Body of pancreas (tissue), 4 donors: Measurements from ENCODE around the gene AGBL3. TPM values are rescaled to one million over a fixed set of nuclear protein-coding genes. Genes with fewer than 3 reads are reported as not detected.

Experiments used
- ATAC-seq: fragments of 150-250 bp; one replicate; pipeline ENCODE4 v1.9.1; 2016
- DNase-seq, 4 donors: peaks; one replicate each; pipeline ENCODE4 v3.0.0-alpha.2; 2019
- H3K27ac ChIP-seq, 4 donors: fragments of 200-600 bp; sonication (generic); 1 replicate in 3 of 4; 2 replicates in 1 of 4; pipeline versions ENCODE4 v1.5.1 to v1.6.1; 2016 to 2019; ENCODE audit warnings: mild to moderate bottlenecking in 1 of 4, mixed read lengths in 1 of 4, moderate library complexity in 1 of 4
- H3K27me3 ChIP-seq, 2 donors: fragments of 200-600 bp; sonication (generic); one replicate each; pipeline ENCODE4 v1.6.0; 2016; ENCODE audit warnings: mild to moderate bottlenecking in 1 of 2
- H3K36me3 ChIP-seq, 2 donors: fragments of 200-600 bp; sonication (generic); replicated peaks in 1 of 2; 2 replicates each; pipeline ENCODE4 v1.5.1; 2016; ENCODE audit warnings: low read depth in 2 of 2; ENCODE audit not compliant: insufficient read depth in 1 of 2
- H3K4me1 ChIP-seq: fragments of 200-600 bp; sonication (generic); one replicate; pipeline ENCODE4 v1.6.0; 2016
- H3K4me3 ChIP-seq, 2 donors: fragments of 200-600 bp; sonication (generic); 1 replicate in 1 of 2; 2 replicates in 1 of 2; pipeline ENCODE4 v1.5.1; 2016 to 2019
- H3K9me3 ChIP-seq, 3 donors: fragments of 200-600 bp; sonication (generic); 1 replicate in 2 of 3; 2 replicates in 1 of 3; pipeline ENCODE4 v1.5.1; 2016
- CTCF ChIP-seq, 7 experiments: fragments of 450-650 bp in 4 of 7; fragments of 200-600 bp in 3 of 7; sonication (generic) in 3 of 7; IDR thresholded peaks; one replicate each; pipeline ENCODE4 v1.5.1; 2016 to 2019; ENCODE audit warnings: antibody characterized with exemption in 7 of 7
- POLR2A ChIP-seq, 3 donors: fragments of 450-650 bp; IDR thresholded peaks; one replicate each; pipeline ENCODE4 v1.6.1; 2016; ENCODE audit warnings: antibody characterized with exemption in 3 of 3, mild to moderate bottlenecking in 2 of 3
- WGBS, 2 donors: methylation state at CpG; one replicate each; pipeline ENCODE4 v1.1.5; 2017; 5-methylcytosine and 5-hydroxymethylcytosine counted together
- intact Hi-C: fragments of 100-400 bp; cut with DNase I; formaldehyde crosslinking; loops from one replicate; pipeline ENCODE4 v1.15.1; 2023
- total RNA-seq, 2 donors: library from RNA; depleted of rRNA; stranded (reverse); fragments of >200 nt; gene quantifications; one replicate each; pipeline ENCODE4 v1.1.0, GENCODE V29; 2016

Gene AGBL3
- total RNA-seq, 2 donors from 2014 or later, result 0.33 to 2.6 TPM

GRCh38 chr7:135160858-135161653 lies 174.7 kb downstream of the AGBL3 start:
- Histone ChIP-seq H3K27ac (peak overlapping the region in 3 of 4 donors; percentile 17 to 66 (median 62)), H3K27me3 (no peaks in the 10 kb centered on the region), H3K4me3 (no peak overlapping the region), H3K9me3 (no peaks in the 10 kb centered on the region), H3K36me3 (no peaks in the 10 kb centered on the region), H3K4me1 (peaks cover 23% of the 10 kb centered on the region)
- WGBS, 2 donors, result 46 to 60% methylated on average over 9 of the region's 9 CpGs
- ATAC-seq, result peak; percentile 26
- peak in 1 of 4 donors; percentile 13 for DNase-seq
- TF ChIP-seq CTCF (IDR thresholded peaks at IDR 0.05) (no peak), POLR2A (IDR thresholded peaks at IDR 0.05) (no peak)
- intact Hi-C loops, result loop anchor here (10.0 kb wide), 1 partner anchor 166 kb away; no protein-coding TSS in a partner anchor

GRCh38 chr7:135161669-135162068 lies 175.4 kb downstream of the AGBL3 start:
- Histone ChIP-seq H3K9me3 (no peaks in the 10 kb centered on the region), H3K27ac (peak overlapping the region in 3 of 4 donors; percentile 17 to 66 (median 62)), H3K27me3 (no peaks in the 10 kb centered on the region), H3K4me1 (peaks cover 23% of the 10 kb centered on the region), H3K4me3 (no peak overlapping the region), H3K36me3 (peaks cover 0 to 3% of the 10 kb centered on the region in 2 donors)
- intact Hi-C loops, result loop anchor here (10.0 kb wide), 1 partner anchor 167 kb away; no protein-coding TSS in a partner anchor
- DNase-seq (no peak), ATAC-seq (no peak)
- WGBS, 2 donors, result 83 to 91% methylated on average over 6 of the region's 6 CpGs
- TF ChIP-seq POLR2A (IDR thresholded peaks at IDR 0.05) (no peak), CTCF (IDR thresholded peaks at IDR 0.05) (no peak)

- H3K27ac ChIP-seq, result peak overlapping the region in 2 of 4 donors; percentile 62 to 66
Measured at GRCh38 chr7:135162382-135163001, 176.2 kb downstream of the AGBL3 start.

GRCh38 chr7:135164357-135165061 lies 178.2 kb downstream of the AGBL3 start:
- Histone ChIP-seq H3K4me3 (no peak overlapping the region), H3K27me3 (no peaks in the 10 kb centered on the region), H3K4me1 (peaks cover 44% of the 10 kb centered on the region), H3K36me3 (peaks cover 0 to 7% of the 10 kb centered on the region in 2 donors), H3K27ac (peak overlapping the region in 1 of 4 donors; percentile 2), H3K9me3 (no peaks in the 10 kb centered on the region)
- TF ChIP-seq POLR2A (IDR thresholded peaks at IDR 0.05), result no peak
- TF ChIP-seq CTCF (IDR thresholded peaks at IDR 0.05), result peak in 3 of 7 experiments; percentile 21 to 33 (median 23)
- ATAC-seq, result no peak
- intact Hi-C loops, result loop anchor here (10.0 kb wide), 1 partner anchor 170 kb away; no protein-coding TSS in a partner anchor
- WGBS, 2 donors, result 80% methylated on average over 14 to 18 of the region's 18 CpGs
- peak in 3 of 4 donors; percentile 21 to 44 (median 25) for DNase-seq

More at GRCh38 chr7:135162382-135163001, 176.2 kb downstream of the AGBL3 start:
- DNase-seq (no peak), ATAC-seq (no peak)
- Histone ChIP-seq H3K27me3 (no peaks in the 10 kb centered on the region), H3K9me3 (no peaks in the 10 kb centered on the region), H3K4me1 (peaks cover 26% of the 10 kb centered on the region), H3K36me3 (peaks cover 0 to 7% of the 10 kb centered on the region in 2 donors), H3K4me3 (no peak overlapping the region)
- intact Hi-C loops, result loop anchor here (10.0 kb wide), 1 partner anchor 168 kb away; no protein-coding TSS in a partner anchor
- 93 to 97% methylated on average over 2 of the region's 2 CpGs for WGBS, 2 donors
- TF ChIP-seq POLR2A (IDR thresholded peaks at IDR 0.05) (no peak), CTCF (IDR thresholded peaks at IDR 0.05) (no peak)
